Dendritic cell treated with granulocyte-macrophage colony-stimulating factor and Interleukin-4, amounts not matched to agents 40 ng/mL and 50 ng/mL, for 4 days (primary cell): ENCODE results near the gene UBA1.
A peak's percentile ranks its signal among the peaks of the same experiment; 100 is the strongest.

Experiments used
- H3K27ac Mint-ChIP-seq: one replicate; pipeline ENCODE4 v1.8.0; 2022; ENCODE audit warnings: mild to moderate bottlenecking, mixed read lengths
- H3K27me3 Mint-ChIP-seq: one replicate; pipeline ENCODE4 v1.8.0; 2022; ENCODE audit warnings: mild to moderate bottlenecking, mixed read lengths
- H3K36me3 Mint-ChIP-seq: one replicate; pipeline ENCODE4 v1.8.0; 2022; ENCODE audit warnings: low read depth, mixed read lengths
- H3K4me1 Mint-ChIP-seq: one replicate; pipeline ENCODE4 v1.8.0; 2022; ENCODE audit warnings: low read depth, mixed read lengths
- H3K4me3 Mint-ChIP-seq: one replicate; pipeline ENCODE4 v1.8.0; 2022; ENCODE audit warnings: mild to moderate bottlenecking, moderate library complexity, mixed read lengths
- H3K9me3 Mint-ChIP-seq: one replicate; pipeline ENCODE4 v1.8.0; 2022; ENCODE audit warnings: mixed read lengths
- intact Hi-C: fragments of 100-400 bp; cut with micrococcal nuclease; formaldehyde crosslinking; loops from one replicate; pipeline ENCODE4 v1.15.0; 2022

UBA1 gene

GRCh38 chrX:47160781-47161180 lies 32.8 kb upstream of the UBA1 start:
- intact Hi-C loops = no loop called here
- Mint-ChIP-seq H3K4me3 (no peak overlapping the region), H3K4me1 (no peaks in the 10 kb centered on the region), H3K9me3 (no peaks in the 10 kb centered on the region), H3K27me3 (no peaks in the 10 kb centered on the region), H3K36me3 (peaks cover 62% of the 10 kb centered on the region), H3K27ac (no peak overlapping the region)

- H3K4me3 Mint-ChIP-seq = no peak overlapping the region
These were observed 30.6 kb upstream of the UBA1 start for GRCh38 chrX:47162927-47163583.

GRCh38 chrX:47164420-47164819 lies 29.2 kb upstream of the UBA1 start:
- H3K27me3 Mint-ChIP-seq = no peaks in the 10 kb centered on the region
- H3K9me3 Mint-ChIP-seq = no peaks in the 10 kb centered on the region
- H3K4me1 Mint-ChIP-seq = no peaks in the 10 kb centered on the region
- H3K27ac Mint-ChIP-seq = no peak overlapping the region
- intact Hi-C loops = no loop called here
- no peak overlapping the region for H3K4me3 Mint-ChIP-seq
- peaks cover 42% of the 10 kb centered on the region for H3K36me3 Mint-ChIP-seq

More at GRCh38 chrX:47162927-47163583, 30.6 kb upstream of the UBA1 start:
- no peaks in the 10 kb centered on the region for H3K9me3 Mint-ChIP-seq
- no peaks in the 10 kb centered on the region for H3K27me3 Mint-ChIP-seq
- H3K36me3 Mint-ChIP-seq = peaks cover 39% of the 10 kb centered on the region
- H3K4me1 Mint-ChIP-seq = no peaks in the 10 kb centered on the region
- H3K27ac Mint-ChIP-seq = no peak overlapping the region
- intact Hi-C loops = no loop called here

- Mint-ChIP-seq H3K4me1 (no peaks in the 10 kb centered on the region), H3K27me3 (no peaks in the 10 kb centered on the region), H3K36me3 (peaks cover 54% of the 10 kb centered on the region), H3K9me3 (no peaks in the 10 kb centered on the region), H3K27ac (no peak overlapping the region), H3K4me3 (no peak overlapping the region)
- intact Hi-C loops = no loop called here
These were observed 27.5 kb upstream of the UBA1 start for GRCh38 chrX:47166126-47166525.

- Mint-ChIP-seq H3K27me3 (no peaks in the 10 kb centered on the region), H3K9me3 (no peaks in the 10 kb centered on the region), H3K27ac (peak overlapping the region; percentile 51), H3K36me3 (peaks cover 63% of the 10 kb centered on the region), H3K4me1 (no peaks in the 10 kb centered on the region), H3K4me3 (no peak overlapping the region)
- intact Hi-C loops = no loop called here
These were observed 25.0 kb upstream of the UBA1 start for GRCh38 chrX:47168495-47169073.

GRCh38 chrX:47169273-47169672 lies 24.4 kb upstream of the UBA1 start:
- H3K9me3 Mint-ChIP-seq = no peaks in the 10 kb centered on the region
- intact Hi-C loops = no loop called here
- H3K36me3 Mint-ChIP-seq = peaks cover 66% of the 10 kb centered on the region
- no peak overlapping the region for H3K4me3 Mint-ChIP-seq
- no peaks in the 10 kb centered on the region for H3K4me1 Mint-ChIP-seq
- H3K27ac Mint-ChIP-seq = no peak overlapping the region
- H3K27me3 Mint-ChIP-seq = no peaks in the 10 kb centered on the region

GRCh38 chrX:47169726-47170515 lies 23.7 kb upstream of the UBA1 start:
- intact Hi-C loops = no loop called here
- H3K9me3 Mint-ChIP-seq = no peaks in the 10 kb centered on the region
- peaks cover 69% of the 10 kb centered on the region for H3K36me3 Mint-ChIP-seq
- H3K4me1 Mint-ChIP-seq = no peaks in the 10 kb centered on the region
- no peaks in the 10 kb centered on the region for H3K27me3 Mint-ChIP-seq
- no peak overlapping the region for H3K4me3 Mint-ChIP-seq
- peak overlapping the region; percentile 6 for H3K27ac Mint-ChIP-seq

- Mint-ChIP-seq H3K4me3 (no peak overlapping the region), H3K9me3 (no peaks in the 10 kb centered on the region), H3K27ac (peak overlapping the region; percentile 6), H3K27me3 (no peaks in the 10 kb centered on the region), H3K36me3 (peaks cover 80% of the 10 kb centered on the region), H3K4me1 (no peaks in the 10 kb centered on the region)
- intact Hi-C loops = no loop called here
These were observed 22.6 kb upstream of the UBA1 start for GRCh38 chrX:47170861-47171692.

- H3K36me3 Mint-ChIP-seq = peaks cover 89% of the 10 kb centered on the region
- H3K9me3 Mint-ChIP-seq = no peaks in the 10 kb centered on the region
- no peaks in the 10 kb centered on the region for H3K27me3 Mint-ChIP-seq
- H3K4me1 Mint-ChIP-seq = no peaks in the 10 kb centered on the region
- no peak overlapping the region for H3K27ac Mint-ChIP-seq
- no peak overlapping the region for H3K4me3 Mint-ChIP-seq
- intact Hi-C loops = no loop called here
These were observed 21.6 kb upstream of the UBA1 start for GRCh38 chrX:47171996-47172395.

- no peak overlapping the region for H3K27ac Mint-ChIP-seq
- H3K4me1 Mint-ChIP-seq = no peaks in the 10 kb centered on the region
These were observed 21.1 kb upstream of the UBA1 start for GRCh38 chrX:47172549-47172948.

GRCh38 chrX:47172971-47173792 lies 20.4 kb upstream of the UBA1 start:
- H3K27me3 Mint-ChIP-seq = no peaks in the 10 kb centered on the region
- peaks cover 100% of the 10 kb centered on the region for H3K36me3 Mint-ChIP-seq
- intact Hi-C loops = no loop called here
- no peak overlapping the region for H3K27ac Mint-ChIP-seq
- H3K4me3 Mint-ChIP-seq = no peak overlapping the region
- no peaks in the 10 kb centered on the region for H3K9me3 Mint-ChIP-seq
- no peaks in the 10 kb centered on the region for H3K4me1 Mint-ChIP-seq

More at GRCh38 chrX:47172549-47172948, 21.1 kb upstream of the UBA1 start:
- H3K9me3 Mint-ChIP-seq = no peaks in the 10 kb centered on the region
- H3K4me3 Mint-ChIP-seq = no peak overlapping the region
- H3K36me3 Mint-ChIP-seq = peaks cover 95% of the 10 kb centered on the region
- intact Hi-C loops = no loop called here
- H3K27me3 Mint-ChIP-seq = no peaks in the 10 kb centered on the region

GRCh38 chrX:47174376-47174775 lies 19.3 kb upstream of the UBA1 start:
- H3K4me1 Mint-ChIP-seq = no peaks in the 10 kb centered on the region
- H3K27me3 Mint-ChIP-seq = no peaks in the 10 kb centered on the region
- no peak overlapping the region for H3K4me3 Mint-ChIP-seq
- no peaks in the 10 kb centered on the region for H3K9me3 Mint-ChIP-seq
- peaks cover 100% of the 10 kb centered on the region for H3K36me3 Mint-ChIP-seq
- H3K27ac Mint-ChIP-seq = no peak overlapping the region
- intact Hi-C loops = no loop called here

GRCh38 chrX:47174846-47175587 lies 18.6 kb upstream of the UBA1 start:
- Mint-ChIP-seq H3K27me3 (no peaks in the 10 kb centered on the region), H3K36me3 (peaks cover 99% of the 10 kb centered on the region), H3K4me1 (no peaks in the 10 kb centered on the region), H3K4me3 (no peak overlapping the region), H3K27ac (peak overlapping the region; percentile 49), H3K9me3 (no peaks in the 10 kb centered on the region)
- intact Hi-C loops = no loop called here
